ENCODE measurements around the gene CEACAM1. TPM values are rescaled to one million over a fixed set of nuclear protein-coding genes. Genes with fewer than 3 reads are reported as not detected.

CEACAM1 gene
- total RNA-seq, 1 experiment from 2014 or later, result 1.5 TPM

- Mint-ChIP-seq H3K36me3 (ENCODE audit: insufficient read depth in 1 of 3, low read depth in 3 of 3) (peaks cover 0 to 4% (median 0%) of the 10 kb centered on the region in 3 experiments; a peak in 1 of 7 replicates), H3K9me3 (no peaks in the 10 kb centered on the region)
Observed at GRCh38 chr19:42516771-42517170, 11.5 kb downstream of the CEACAM1 start.

More at GRCh38 chr19:42516771-42517170, 11.5 kb downstream of the CEACAM1 start:
- H3K27ac ChIP-seq (ENCODE audit: insufficient read length, low read depth, low read length), result no peak overlapping the region
- no peak overlapping the region for H3K9ac ChIP-seq (ENCODE audit: extremely low read depth, insufficient read length, low read length)
- H3K4me1 ChIP-seq (ENCODE audit: insufficient read depth, low read length), result no peaks in the 10 kb centered on the region; the same call in 1 of the 2 replicates
- no peak for DNase-seq
- no peak overlapping the region for H3K18ac ChIP-seq (ENCODE audit: insufficient read length, low read depth, low read length)
- Mint-ChIP-seq H3K27ac (no peak overlapping the region), H3K27me3 (ENCODE audit: low read depth) (peaks cover 4% of the 10 kb centered on the region; the same call in 1 of the 2 replicates), H3K4me3 (no peak overlapping the region), H3K4me1 (peaks cover 21 to 27% of the 10 kb centered on the region in 2 experiments)
- H2BK5ac ChIP-seq (ENCODE audit: insufficient read length, low read length), result no peak overlapping the region
- no peak overlapping the region for H3K4ac ChIP-seq (ENCODE audit: low read depth, low read length)
- WGBS (ENCODE audit: extremely low coverage, insufficient read length, low lambda C conversion rate), result no CpG with 5 or more reads among the region's 2 CpGs
- H4K5ac ChIP-seq (ENCODE audit: insufficient read length, low read depth, low read length), result no peak overlapping the region
- H3K14ac ChIP-seq (ENCODE audit: insufficient read depth, low read length), result no peak overlapping the region
- no peak overlapping the region for H3K56ac ChIP-seq (ENCODE audit: insufficient read length, low read depth, low read length)
- H2BK12ac ChIP-seq (ENCODE audit: insufficient read length, low read depth, low read length), result no peak overlapping the region
- no peaks in the 10 kb centered on the region for H3K23me2 ChIP-seq (ENCODE audit: insufficient read length, low read depth, low read length, poor library complexity, severe bottlenecking)
- H4K91ac ChIP-seq (ENCODE audit: insufficient read length, low read depth, low read length), result no peak overlapping the region
- H3K27me3 ChIP-seq (ENCODE audit: insufficient read depth, low read length), result no peaks in the 10 kb centered on the region
- no peak overlapping the region for H4K8ac ChIP-seq (replicated peaks; ENCODE audit: insufficient read length, low read depth, low read length)
- no peaks in the 10 kb centered on the region for H3K9me3 ChIP-seq (ENCODE audit: control insufficient read depth, low read depth, low read length)
- no peak overlapping the region for H3K4me2 ChIP-seq (ENCODE audit: insufficient read depth, insufficient read length, low read length)
- H4K20me1 ChIP-seq (ENCODE audit: control insufficient read depth, insufficient read depth, insufficient read length), result no peaks in the 10 kb centered on the region
- H3T11ph ChIP-seq (ENCODE audit: low read length), result no peak overlapping the region
- H3K23ac ChIP-seq (ENCODE audit: insufficient read length, low read depth, low read length), result no peak overlapping the region
- no peak overlapping the region for H2AFZ ChIP-seq (ENCODE audit: low read length)
- H2BK120ac ChIP-seq (ENCODE audit: low read depth, low read length, poor library complexity, severe bottlenecking), result no peak overlapping the region
- H3K79me2 ChIP-seq (ENCODE audit: insufficient read depth, low read length), result no peaks in the 10 kb centered on the region
- no peak overlapping the region for H2BK20ac ChIP-seq (ENCODE audit: low read depth, low read length, poor library complexity, severe bottlenecking)
- no peak overlapping the region for H2AK5ac ChIP-seq (ENCODE audit: insufficient read length, low read length)
- H2BK15ac ChIP-seq (ENCODE audit: low read depth, low read length), result no peak overlapping the region
- H3K79me1 ChIP-seq (ENCODE audit: insufficient read depth, low read depth, low read length, poor library complexity, severe bottlenecking), result no peaks in the 10 kb centered on the region
- TF ChIP-seq CTCF (conservative IDR thresholded peaks at IDR 0.05), result no peak
